K562 (cell line): ENCODE data around the gene MICAL1. TPM values are rescaled to one million over a fixed set of nuclear protein-coding genes. Genes with fewer than 3 reads are reported as not detected.

Source experiments
- ATAC-seq: fragments of 200-7000 bp; cut with Tn5 transposase; 3 replicates; pipeline ENCODE4 v1.9.1; 2020; ENCODE audit warnings: moderate library complexity
- BruUV-seq: library from RNA; stranded (reverse); fragments of 400-500 nt; replicated peaks from 2 replicates; lab custom pipeline; 2021; lab: Mats Ljungman, UMichigan
- CTCF ChIA-PET: fragments of 300-600 bp; formaldehyde crosslinking; extraction: SDS; loops from one replicate; lab custom pipeline; 2021; ENCODE audit warnings: low intra/inter-chr PET ratio; lab: Yijun Ruan, JAX
- POLR2A ChIA-PET: fragments of 300-600, 350-650 bp; sonication (Branson Sonifier 250); formaldehyde crosslinking; extraction: SDS; loops from one replicate; lab custom pipeline; 2021; ENCODE audit warnings: antibody characterized with exemption, inconsistent platforms; lab: Yijun Ruan, JAX
- DNase-seq, 4 experiments: peaks; one replicate each; pipeline versions ENCODE4 v3.0.0 to v3.0.0-alpha.2; 2011 to 2018; ENCODE audit warnings: low spot score in 3 of 4, mixed read lengths in 3 of 4; ENCODE audit errors: extremely low read depth in 1 of 4
- FAIRE-seq: peaks from 2 replicates; lab custom pipeline; 2011; peaks lifted over from hg19 to GRCh38; lab: Jason Lieb, UNC
- H2AFZ ChIP-seq: 2 replicates; pipeline ENCODE4 v1.6.0; 2011; ENCODE audit warnings: low read depth, low read length, control low read depth, inconsistent platforms
- H3K27ac ChIP-seq: fragments of 200-600 bp; 3 replicates; pipeline ENCODE4 v1.8.0; 2011; ENCODE audit warnings: low read depth, mild to moderate bottlenecking, control low read depth, inconsistent platforms, low read length, moderate library complexity, mixed read lengths; ENCODE audit errors: extremely low read depth
- H3K27me3 ChIP-seq, 2 experiments: fragments of 300-600 bp in 1 of 2; 2 replicates in 1 of 2; 3 replicates in 1 of 2; pipeline versions ENCODE4 v1.6.0 to v1.8.0; 2011; ENCODE audit warnings: inconsistent platforms in 2 of 2, low read length in 2 of 2, mild to moderate bottlenecking in 1 of 2, mixed read lengths in 1 of 2, moderate library complexity in 1 of 2; ENCODE audit not compliant: control insufficient read depth in 2 of 2, insufficient read depth in 2 of 2
- H3K36me3 ChIP-seq: fragments of 300-600 bp; 3 replicates; pipeline ENCODE4 v1.8.0; 2011; ENCODE audit warnings: mild to moderate bottlenecking, low read length, inconsistent platforms; ENCODE audit not compliant: control insufficient read depth, insufficient read depth
- H3K4me1 ChIP-seq, 2 experiments: fragments of 200-600 bp in 1 of 2; replicated peaks in 1 of 2; 2 replicates in 1 of 2; 3 replicates in 1 of 2; pipeline versions ENCODE4 v1.5.1 to v1.8.0; 2011; ENCODE audit warnings: inconsistent platforms in 2 of 2, low read length in 2 of 2, mild to moderate bottlenecking in 1 of 2, mixed read lengths in 1 of 2, moderate library complexity in 1 of 2; ENCODE audit not compliant: control insufficient read depth in 2 of 2, insufficient read depth in 2 of 2
- H3K4me2 ChIP-seq: 2 replicates; pipeline ENCODE4 v1.6.1; 2011; ENCODE audit warnings: low read length, control low read depth, inconsistent platforms, mixed read lengths; ENCODE audit not compliant: insufficient read depth
- H3K4me3 ChIP-seq: fragments of 200-600 bp; sonication (generic), shearing (Covaris generic); 2 replicates; pipeline ENCODE4 v1.5.1; 2016; ENCODE audit warnings: control low read depth, inconsistent platforms
- H3K79me2 ChIP-seq: fragments of 200-600 bp; 3 replicates; pipeline ENCODE4 v1.8.0; 2011; ENCODE audit warnings: low read length, inconsistent platforms; ENCODE audit not compliant: control insufficient read depth, insufficient read depth
- H3K9ac ChIP-seq, 2 experiments: 2 replicates each; pipeline versions ENCODE4 v1.6.0 to v1.6.1; 2011; ENCODE audit warnings: low read depth in 2 of 2, low read length in 2 of 2, control low read depth in 1 of 2, inconsistent platforms in 1 of 2, mild to moderate bottlenecking in 1 of 2, mixed read lengths in 1 of 2; ENCODE audit not compliant: insufficient read depth in 1 of 2
- H3K9me1 ChIP-seq: one replicate; pipeline ENCODE4 v1.6.0; 2011; ENCODE audit warnings: inconsistent platforms, mild to moderate bottlenecking, low read length, moderate library complexity; ENCODE audit not compliant: control insufficient read depth, insufficient read depth
- H3K9me3 ChIP-seq: replicated peaks from 2 replicates; pipeline ENCODE4 v1.5.1; 2011; ENCODE audit warnings: low read depth, low read length, inconsistent platforms; ENCODE audit not compliant: control insufficient read depth, insufficient read depth
- H4K20me1 ChIP-seq: replicated peaks from 2 replicates; pipeline ENCODE4 v1.6.1; 2011; ENCODE audit warnings: low read length, inconsistent platforms, mixed read lengths; ENCODE audit not compliant: control insufficient read depth, insufficient read depth
- ASH1L ChIP-seq: fragments of 450-650 bp; IDR thresholded peaks from 2 replicates; pipeline ENCODE4 v1.6.1; 2018; ENCODE audit warnings: borderline replicate concordance, mild to moderate bottlenecking, low read depth; ENCODE audit not compliant: partially characterized antibody
- CBX2 ChIP-seq: fragments of 200-600 bp; sonication (generic); IDR thresholded peaks from one replicate; pipeline ENCODE4 v1.6.1; 2012; ENCODE audit warnings: mild to moderate bottlenecking, low read length, inconsistent platforms; ENCODE audit not compliant: insufficient read depth, poor library complexity, severe bottlenecking
- DMBX1 ChIP-seq: fragments of 250-450 bp; sonication (Bioruptor Pico); IDR thresholded peaks from 2 replicates; pipeline ENCODE4 v1.8.0; 2022; ENCODE audit warnings: inconsistent platforms, mild to moderate bottlenecking, moderate library complexity, borderline replicate concordance
- MTA2 ChIP-seq: fragments of 450-650 bp; IDR thresholded peaks from 2 replicates; pipeline ENCODE4 v1.6.1; 2016; ENCODE audit warnings: low read depth
- PRMT5 ChIP-seq: sonication (generic); formaldehyde crosslinking; IDR thresholded peaks from 2 replicates; pipeline ENCODE4 v1.5.0; 2020; ENCODE audit warnings: missing genetic modification reagents
- RAD21 ChIP-seq, 2 experiments: fragments of 250-450 bp in 1 of 2; fragments of 450-650 bp in 1 of 2; sonication (Bioruptor Pico) in 1 of 2; formaldehyde crosslinking in 1 of 2; IDR thresholded peaks in 1 of 2; conservative IDR thresholded peaks in 1 of 2; 2 replicates each; pipeline versions ENCODE4 v1.4.0 to v1.8.0; 2020 to 2022; ENCODE audit warnings: mild to moderate bottlenecking in 2 of 2, moderate library complexity in 1 of 2
- RNF2 ChIP-seq: sonication (generic); IDR thresholded peaks from 2 replicates; pipeline ENCODE4 v1.6.1; 2016
- SAFB2 ChIP-seq: fragments of 200-400 bp; formaldehyde crosslinking; IDR thresholded peaks from 2 replicates; pipeline ENCODE4 v1.6.1; 2018; ENCODE audit warnings: borderline replicate concordance, low read length, low read depth, moderate library complexity; ENCODE audit not compliant: severe bottlenecking
- SRSF7 ChIP-seq: fragments of 200-400 bp; formaldehyde crosslinking; optimal IDR thresholded peaks from 2 replicates; pipeline ENCODE3; 2017; ENCODE audit warnings: mild to moderate bottlenecking, low read depth, low read length
- STAG1 ChIP-seq: sonication (generic); formaldehyde crosslinking; IDR thresholded peaks from 2 replicates; pipeline ENCODE4 v1.5.0; 2020; ENCODE audit warnings: missing genetic modification reagents, borderline replicate concordance
- ZNF12 ChIP-seq: sonication (generic); formaldehyde crosslinking; IDR thresholded peaks from 2 replicates; pipeline ENCODE4 v1.4.0; 2020; ENCODE audit warnings: mild to moderate bottlenecking, missing genetic modification reagents
- ZNF316 ChIP-seq: fragments of 450-650 bp; IDR thresholded peaks from 2 replicates; pipeline ENCODE4 v1.6.1; 2016
- ZNF324 ChIP-seq: fragments of 250-450 bp; sonication (Bioruptor Pico); IDR thresholded peaks from 2 replicates; pipeline ENCODE4 v1.4.0; 2020; ENCODE audit warnings: mild to moderate bottlenecking
- ZNF41 ChIP-seq: fragments of 250-450 bp; sonication (Bioruptor Pico); conservative IDR thresholded peaks from 2 replicates; pipeline ENCODE4 v1.4.0; 2020; ENCODE audit warnings: mild to moderate bottlenecking
- ZNF445 ChIP-seq: fragments of 250-450 bp; sonication (Bioruptor Pico); IDR thresholded peaks from 2 replicates; pipeline ENCODE4 v1.4.0; 2020; ENCODE audit warnings: low read depth, mild to moderate bottlenecking, moderate library complexity
- ZNF696 ChIP-seq: fragments of 250-450 bp; sonication (Bioruptor Pico); conservative IDR thresholded peaks from 2 replicates; pipeline ENCODE4 v1.4.0; 2020; ENCODE audit warnings: mild to moderate bottlenecking, moderate library complexity
- ZNF79 ChIP-seq: fragments of 250-450 bp; sonication (Bioruptor Pico); IDR thresholded peaks from 2 replicates; pipeline ENCODE4 v1.4.0; 2020; ENCODE audit warnings: low read depth, mild to moderate bottlenecking, moderate library complexity
- WGBS: fragments of 100-300 bp; shearing (Covaris generic); methylation state at CpG from one replicate; pipeline ENCODE4 v1.1.6; 2016; ENCODE audit warnings: low coverage, mixed read lengths; ENCODE audit not compliant: insufficient coverage; ENCODE audit errors: missing lambda C conversion rate; 5-methylcytosine and 5-hydroxymethylcytosine counted together
- in situ Hi-C: fragments of 300-500 bp; cut with MboI; formaldehyde crosslinking; loops from 4 replicates; pipeline ENCODE4 v1.15.0; 2018; ENCODE audit warnings: inconsistent platforms, mixed read lengths
- intact Hi-C: fragments of 100-400 bp; cut with micrococcal nuclease; formaldehyde crosslinking; loops from 2 replicates; pipeline ENCODE4 v1.14.2; 2022
- polyA plus RNA-seq, 8 experiments: library from polyadenylated mRNA; depleted of rRNA in 4 of 8; stranded (reverse) in 5 of 8; unstranded in 3 of 8; fragments of >200 nt; fragmentation: Nextera tagmentation in 2 of 8; fragmentation: Illumina TruSeq in 1 of 8; extraction: Ambion mirVana in 2 of 8; extraction: Trizol in 1 of 8; gene quantifications; 2 replicates each; pipeline versions ENCODE4 v1.2.1 to v1.2.3, GENCODE V29; 2011 to 2014; ENCODE audit warnings: inconsistent platforms in 1 of 8, missing spikeins in 1 of 8
- total RNA-seq, 7 experiments: library from RNA; depleted of rRNA in 6 of 7; stranded (reverse); fragments of >200 nt in 6 of 7; fragmentation: Illumina TruSeq in 2 of 7; extraction: Trizol in 2 of 7; gene quantifications; 2 replicates each; pipeline versions ENCODE4 v1.2.1 to v1.2.3, GENCODE V29; 2011 to 2021; ENCODE audit warnings: low replicate concordance in 1 of 7

Gene MICAL1
- total and polyA plus RNA-seq, 9 of the 15 experiments (the other 6 are each of a cell fraction or from before 2014, with no cell fraction given): 0.07 to 15.2 (median 7.0) TPM

DNA sequence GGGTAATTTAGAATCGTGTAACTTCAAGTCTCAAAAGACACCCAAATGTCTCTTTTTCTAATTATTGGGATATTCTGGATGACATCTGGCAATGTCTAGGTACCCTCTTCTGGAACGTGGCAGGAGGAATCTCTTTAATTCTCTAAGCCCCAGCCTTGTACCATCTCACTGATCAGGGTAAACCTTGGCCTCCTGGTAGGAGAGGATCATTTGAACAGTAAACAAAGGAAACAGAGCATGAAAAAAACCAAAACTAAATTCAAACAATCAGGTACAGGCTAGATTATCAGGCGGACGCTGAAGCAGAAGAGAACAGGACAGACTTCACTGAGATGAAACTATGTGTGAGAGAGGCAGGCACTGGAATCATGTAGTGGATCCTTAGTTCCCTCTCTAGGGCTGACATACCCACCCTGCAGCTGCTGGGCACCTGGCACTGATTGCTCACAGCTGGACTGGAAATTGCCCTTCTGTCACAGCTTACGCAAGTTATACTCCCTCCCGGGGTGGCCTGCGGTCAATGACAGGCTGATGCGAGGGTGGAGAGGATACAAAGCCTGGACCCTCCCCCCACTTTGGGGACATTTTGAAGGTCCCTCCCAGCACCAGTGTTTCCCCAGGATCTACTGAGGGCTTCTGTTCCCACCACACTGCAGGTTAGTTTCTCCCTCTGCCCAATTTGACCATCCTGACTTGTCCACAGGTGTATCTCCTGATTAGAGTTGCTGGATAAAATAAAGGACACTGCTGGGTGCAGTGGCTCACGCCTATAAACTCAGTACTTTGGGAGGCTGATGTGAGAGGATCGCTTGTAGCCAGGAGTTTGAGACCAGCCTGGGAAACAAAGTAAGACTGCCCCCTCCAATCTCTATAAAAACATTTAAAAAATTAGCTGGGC lies 48.0 kb upstream of the MICAL1 start:
- Histone ChIP-seq H3K4me2 (no peak overlapping the region), H4K20me1 (no peaks in the 10 kb centered on the region), H3K4me3 (no peak overlapping the region), H3K9me3 (no peaks in the 10 kb centered on the region), H3K36me3 (no peaks in the 10 kb centered on the region), H3K9me1 (no peaks in the 10 kb centered on the region), H2AFZ (no peak overlapping the region), H3K27ac (no peak overlapping the region), H3K27me3 (peaks cover 9 to 25% of the 10 kb centered on the region in 2 experiments; a peak in 4 of 5 replicates), H3K79me2 (no peaks in the 10 kb centered on the region), H3K4me1 (no peaks in the 10 kb centered on the region), H3K9ac (no peak overlapping the region)
- ATAC-seq: no peak
- in situ Hi-C loops (no loop called here), intact Hi-C loops (no loop called here)
- no peak for DNase-seq
- CTCF ChIA-PET: no interaction called here
- TF ChIP-seq CBX2 (no peak), ZNF41 (CRISPR knock-in tag) (no peak), ZNF316 (no peak), SAFB2 (no peak), RAD21 (CRISPR knock-in tag; conservative IDR thresholded peaks at IDR 0.05 in 1 of 2, IDR thresholded peaks at IDR 0.05 in 1 of 2) (no peak), DMBX1 (CRISPR knock-in tag) (no peak), ZNF445 (CRISPR knock-in tag) (no peak), ZNF12 (CRISPR knock-in tag) (no peak), ZNF696 (no peak), RNF2 (no peak), PRMT5 (CRISPR knock-in tag) (no peak), STAG1 (no peak), ASH1L (no peak), MTA2 (no peak), ZNF79 (CRISPR knock-in tag) (no peak), ZNF324 (no peak), SRSF7 (no peak)
- 1% methylated on average over 10 of the region's 10 CpGs for WGBS
- BruUV-seq: no TSS peak
- peak; percentile 40 for FAIRE-seq
- POLR2A ChIA-PET: no interaction called here
